ENCODE measurements around the gene PSMB9.

Gene PSMB9

GRCh38 chr6:32840604-32841246 lies 13.3 kb upstream of the PSMB9 start:
- DNase-seq: no peak

GRCh38 chr6:32842021-32842650 lies 11.9 kb upstream of the PSMB9 start:
- no peak for DNase-seq

DNA sequence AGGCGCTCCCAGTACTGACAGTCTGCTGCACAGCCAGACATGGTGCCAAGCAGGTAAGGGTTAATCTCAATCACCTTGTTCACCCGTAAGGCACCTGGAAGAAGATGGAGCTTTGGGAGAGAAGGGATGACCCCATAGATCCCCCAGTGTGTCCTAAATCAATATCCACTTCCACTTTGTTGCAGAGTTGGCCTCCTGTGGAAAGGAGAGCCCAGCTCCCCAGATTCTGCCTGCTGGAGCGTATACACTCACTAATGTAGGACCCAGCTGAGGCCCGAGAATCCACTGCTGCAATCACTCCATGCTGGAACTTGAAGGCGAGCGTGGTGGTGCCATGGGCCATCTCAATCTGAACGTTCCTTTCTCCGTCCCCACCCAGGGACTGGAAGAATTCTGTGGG lies 11.3 kb upstream of the PSMB9 start:
- no peak for DNase-seq

GRCh38 chr6:32843331-32843978 lies 10.5 kb upstream of the PSMB9 start:
- no peak for DNase-seq

GRCh38 chr6:32843979-32844838 lies 9.8 kb upstream of the PSMB9 start, which contains the start of gene PSMB8:
Gene PSMB8 (minus strand): TSS chr6:32844047. CDS start chr6:32843996, 51 bp downstream.
- DNase-seq: peak; percentile 95

DNA sequence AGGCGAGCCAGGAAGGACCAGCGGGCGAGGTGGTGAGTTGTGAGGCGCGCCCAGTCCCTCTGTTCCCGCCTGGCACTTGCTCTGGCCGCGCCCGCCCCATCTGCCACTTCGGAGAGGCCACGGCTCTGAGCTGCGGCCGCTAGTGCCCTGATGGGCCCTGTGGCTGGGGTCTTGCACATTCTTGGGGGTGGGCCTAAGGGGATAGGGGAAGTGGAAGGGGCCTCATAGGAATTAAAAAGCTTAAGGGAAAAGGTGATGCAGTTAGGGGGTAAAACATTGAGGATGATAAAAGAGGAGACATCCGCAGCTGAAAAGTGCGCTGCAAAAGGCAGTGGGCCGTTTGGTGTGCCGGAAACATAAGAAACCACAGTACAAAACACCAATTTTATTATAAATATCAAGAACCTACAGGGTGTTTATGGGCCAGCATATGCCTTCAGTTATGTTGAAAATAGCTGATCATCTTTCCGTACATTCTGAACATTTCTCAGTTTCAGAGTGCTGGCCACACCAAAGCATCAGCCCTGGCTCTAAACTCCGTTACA lies 9.1 kb upstream of the PSMB9 start:
- no peak for DNase-seq

- no peak for DNase-seq
Observed at GRCh38 chr6:32845384-32845884, 8.6 kb upstream of the PSMB9 start.

- no peak for DNase-seq
Observed at GRCh38 chr6:32847004-32847403, 7.0 kb upstream of the PSMB9 start.

DNA sequence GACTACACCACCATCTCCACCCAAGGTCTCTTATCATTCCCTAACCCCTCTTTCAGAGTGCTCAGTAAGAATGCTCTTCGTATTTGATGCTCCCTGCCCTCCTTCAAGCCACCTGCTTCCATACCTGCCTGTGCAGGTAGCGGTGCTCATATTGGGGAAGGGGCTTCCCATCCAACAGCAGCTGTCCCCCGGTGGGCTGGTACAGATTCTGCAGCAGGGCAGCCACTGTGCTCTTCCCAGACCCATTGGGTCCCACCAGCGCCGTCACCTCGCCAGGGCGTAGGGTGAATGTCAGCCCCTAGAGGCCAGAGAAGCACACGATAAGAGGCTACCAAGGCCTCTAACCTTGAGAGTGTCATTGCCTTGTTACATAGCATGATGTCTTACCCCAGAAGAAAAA lies 6.2 kb upstream of the PSMB9 start:
- no peak for DNase-seq

- DNase-seq: no peak
Observed at GRCh38 chr6:32849126-32849525, 4.9 kb upstream of the PSMB9 start.

- no peak for DNase-seq
Observed at GRCh38 chr6:32851025-32851424, 3.0 kb upstream of the PSMB9 start.

DNA sequence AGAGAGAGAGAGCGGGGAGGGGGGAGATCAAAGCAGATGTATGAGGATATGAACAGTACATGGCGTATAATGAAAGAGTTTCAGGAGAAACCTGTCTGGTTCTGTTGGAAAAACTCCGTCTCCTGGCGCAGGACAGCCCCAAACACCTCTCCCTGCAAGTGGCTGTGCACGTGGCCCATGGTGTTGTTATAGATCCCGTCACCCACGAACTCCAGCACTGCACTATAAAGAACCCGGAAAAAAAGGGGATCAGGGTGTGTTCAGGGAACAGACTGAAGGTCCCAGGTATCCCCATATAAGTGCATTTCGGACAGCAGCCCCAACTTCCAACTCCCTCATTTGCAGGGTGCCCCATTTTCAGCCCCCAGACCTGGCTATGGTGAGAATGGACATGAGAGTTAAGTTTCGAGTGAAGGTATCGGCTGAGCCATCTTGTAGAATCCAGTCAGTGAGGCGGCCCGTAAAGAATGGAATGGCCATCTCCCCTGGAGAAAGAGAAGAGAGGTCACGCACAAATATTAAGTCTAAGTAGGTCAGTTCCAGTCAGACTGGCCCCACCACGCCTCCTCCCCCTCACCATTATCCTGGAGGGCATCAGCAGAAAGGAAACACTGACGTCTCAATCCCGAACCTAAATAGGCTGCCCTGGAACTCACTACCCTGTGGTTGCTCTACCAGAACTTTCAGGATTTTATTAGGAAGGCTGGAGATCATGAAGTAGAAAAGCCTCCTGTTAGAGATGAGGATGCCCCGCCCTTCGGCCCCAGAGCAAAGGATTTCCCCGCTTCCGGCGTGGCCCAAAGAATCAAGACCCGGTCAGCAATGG lies 1.8 kb upstream of the PSMB9 start:
- DNase-seq: peak; percentile 40

DNA sequence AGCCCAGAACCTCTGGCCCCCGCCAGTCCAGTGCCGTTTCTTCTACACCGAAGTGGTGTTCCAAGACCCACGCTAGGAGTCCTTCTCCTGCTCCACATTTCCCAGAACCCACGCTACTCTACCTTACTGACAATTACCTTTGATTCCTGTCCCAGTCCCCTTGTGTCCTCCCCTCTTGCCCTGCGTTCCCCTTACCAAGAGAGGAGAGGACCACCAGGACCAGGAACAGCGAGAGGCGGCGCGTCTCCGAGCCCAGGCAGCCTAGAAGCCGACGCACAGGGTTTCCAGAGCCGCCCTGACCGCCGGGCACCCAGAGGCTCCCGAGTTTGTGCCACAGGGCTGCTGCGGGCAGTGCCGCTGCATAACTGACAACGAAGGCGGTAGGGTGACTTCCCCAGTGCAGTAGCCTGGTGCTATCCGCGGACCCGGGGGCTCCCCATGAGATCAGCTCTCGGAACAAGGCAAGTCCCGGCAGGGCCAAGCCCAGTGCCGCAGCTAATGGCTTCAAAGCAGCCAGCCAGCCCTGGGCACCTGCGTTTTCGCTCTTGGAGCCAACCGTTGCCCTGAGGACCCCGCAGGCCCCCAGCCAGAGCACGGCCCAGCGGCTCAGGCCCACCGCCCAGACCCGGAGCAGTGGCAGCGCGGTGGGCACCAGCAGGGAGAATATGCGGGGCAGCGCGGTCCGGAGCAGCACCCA lies 1.0 kb upstream of the PSMB9 start:
- DNase-seq: peak; percentile 46

GRCh38 chr6:32854376-32855178 lies 585 bp downstream of the PSMB9 start:
- DNase-seq: peak; percentile 59

DNA sequence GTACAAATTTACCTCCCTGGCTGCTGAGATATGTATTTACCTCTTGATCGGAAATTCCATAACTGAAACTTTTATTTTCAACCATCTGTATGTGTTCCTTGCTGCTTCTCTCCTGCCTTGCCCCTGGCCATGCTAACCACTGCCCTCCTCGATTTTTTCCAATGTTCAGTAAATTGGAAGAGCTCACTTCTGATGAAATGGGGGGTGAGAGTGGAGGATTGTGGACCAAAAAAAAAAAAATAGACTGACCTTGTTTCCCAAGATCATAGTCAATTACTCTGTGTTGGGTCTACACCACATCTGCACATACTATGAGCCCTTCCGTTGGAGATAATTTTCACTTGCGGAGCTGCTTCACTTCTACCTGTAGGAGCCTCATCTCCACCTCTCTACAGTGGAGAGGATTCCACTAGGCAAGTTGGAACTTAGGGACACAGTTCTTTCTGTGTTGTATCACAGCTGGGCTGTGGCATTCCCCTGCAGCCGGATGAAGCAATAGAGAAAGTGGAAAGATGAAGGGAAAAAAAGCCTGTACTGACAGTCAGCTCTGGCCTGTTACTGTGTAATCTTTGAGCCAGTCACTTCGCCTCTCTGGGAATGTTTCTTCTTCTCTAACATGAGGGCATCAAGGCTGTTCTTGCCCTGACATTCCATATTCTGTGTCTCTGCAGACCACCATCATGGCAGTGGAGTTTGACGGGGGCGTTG lies 1.6 kb downstream of the PSMB9 start:
- DNase-seq: no peak

DNA sequence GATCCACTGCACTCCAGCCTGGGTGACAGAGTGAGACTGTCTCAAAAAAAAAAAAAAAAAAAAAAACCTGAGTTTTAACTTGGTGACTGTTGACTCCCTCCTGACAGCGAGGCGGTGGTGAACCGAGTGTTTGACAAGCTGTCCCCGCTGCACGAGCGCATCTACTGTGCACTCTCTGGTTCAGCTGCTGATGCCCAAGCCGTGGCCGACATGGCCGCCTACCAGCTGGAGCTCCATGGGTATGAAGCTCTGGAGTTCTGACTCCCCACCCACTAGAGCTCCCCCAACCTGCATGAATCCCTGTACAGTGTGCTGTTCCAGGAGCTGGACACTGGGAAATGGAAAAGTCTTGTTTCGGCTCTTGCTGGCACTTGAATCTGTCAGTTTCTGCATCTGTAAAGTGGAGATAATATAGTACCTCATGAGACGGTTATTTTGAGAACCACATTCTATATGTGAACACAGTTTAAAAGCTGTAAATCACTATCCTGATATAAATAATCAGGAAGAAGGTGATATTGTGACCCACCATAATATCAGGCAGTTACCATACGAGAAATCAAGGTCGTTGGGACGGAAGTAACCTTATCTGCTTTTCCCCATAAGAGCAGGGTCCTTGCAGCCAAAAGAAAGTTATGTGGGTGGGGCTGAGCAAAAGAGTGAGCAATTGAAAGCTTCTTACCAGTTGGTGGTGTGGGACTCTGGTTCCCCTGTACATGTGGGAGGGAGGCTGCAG lies 3.3 kb downstream of the PSMB9 start:
- no peak for DNase-seq

DNA sequence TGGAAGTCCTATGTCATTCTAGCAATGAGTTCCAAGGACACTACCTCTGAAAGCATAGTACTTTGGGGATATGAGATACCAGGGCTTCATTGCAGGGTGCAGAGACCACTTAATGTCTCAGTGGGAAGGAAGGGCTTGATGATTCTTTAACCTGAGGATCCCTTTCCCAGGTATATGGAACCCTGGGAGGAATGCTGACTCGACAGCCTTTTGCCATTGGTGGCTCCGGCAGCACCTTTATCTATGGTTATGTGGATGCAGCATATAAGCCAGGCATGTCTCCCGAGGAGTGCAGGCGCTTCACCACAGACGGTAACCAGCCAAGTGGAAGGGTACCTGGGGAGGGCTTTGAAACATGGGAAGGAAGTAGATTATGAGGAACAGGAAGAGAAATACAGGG lies 4.2 kb downstream of the PSMB9 start:
- DNase-seq: no peak

- no peak for DNase-seq
Observed at GRCh38 chr6:32860674-32861073, 6.7 kb downstream of the PSMB9 start.

GRCh38 chr6:32862725-32863124 lies 8.7 kb downstream of the PSMB9 start:
- no peak for DNase-seq

Data from EL (cell line).